ENCODE data around the gene PRND.
"Not testable (repeated sequence)": the region's sequence is repeated elsewhere in the genome, so short reads cannot be mapped to it uniquely, and the experiment has no call there.

PRND gene

DNA sequence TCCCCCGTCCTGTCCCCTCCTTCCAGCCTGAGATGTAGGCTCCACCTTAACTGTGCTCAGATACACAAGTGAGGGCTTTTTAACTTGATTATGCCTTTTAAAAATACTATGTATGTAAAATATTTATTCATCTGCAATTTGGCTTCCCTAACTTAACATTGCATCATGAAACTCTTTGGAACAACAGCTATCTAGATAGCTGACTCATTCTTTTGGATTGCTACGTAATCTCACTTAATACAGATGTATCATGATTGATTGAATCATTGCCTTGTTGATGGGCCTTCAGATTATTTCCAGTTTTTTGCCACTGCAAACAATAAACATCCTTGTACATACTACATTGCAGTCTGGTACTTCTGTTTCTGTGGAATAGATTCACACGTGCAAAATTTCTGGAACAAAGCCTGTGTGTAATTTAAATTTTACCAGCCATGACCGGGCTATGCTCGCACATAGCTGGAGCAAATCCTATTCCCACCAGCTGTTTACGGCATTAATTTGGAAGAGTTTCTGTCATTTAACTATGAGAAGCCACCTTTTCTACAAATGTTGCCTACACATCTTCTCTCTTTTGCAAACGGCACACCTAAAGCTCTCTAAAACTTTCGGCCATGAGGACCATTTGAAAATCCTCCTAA, 6.5 kb downstream of the PRND start:
- no peak for DNase-seq (ENCODE audit: low read depth in 1 of 2, low spot score in 1 of 2)
- no peak for TF ChIP-seq JUND (IDR thresholded peaks at IDR 0.05; ENCODE audit: low read depth)
- in situ Hi-C loops (cut with HindIII; ENCODE audit: low pct_unique_long_range_greater_than_20kb, low sequenced_read_pairs) = no loop called here

GRCh38 chr20:4729265-4729664, 7.6 kb downstream of the PRND start:
- TF ChIP-seq JUND (IDR thresholded peaks at IDR 0.05; ENCODE audit: low read depth) = no peak
- no peak for DNase-seq (ENCODE audit: low read depth in 1 of 2, low spot score in 1 of 2)
- in situ Hi-C loops (cut with HindIII; ENCODE audit: low pct_unique_long_range_greater_than_20kb, low sequenced_read_pairs) = no loop called here

DNA sequence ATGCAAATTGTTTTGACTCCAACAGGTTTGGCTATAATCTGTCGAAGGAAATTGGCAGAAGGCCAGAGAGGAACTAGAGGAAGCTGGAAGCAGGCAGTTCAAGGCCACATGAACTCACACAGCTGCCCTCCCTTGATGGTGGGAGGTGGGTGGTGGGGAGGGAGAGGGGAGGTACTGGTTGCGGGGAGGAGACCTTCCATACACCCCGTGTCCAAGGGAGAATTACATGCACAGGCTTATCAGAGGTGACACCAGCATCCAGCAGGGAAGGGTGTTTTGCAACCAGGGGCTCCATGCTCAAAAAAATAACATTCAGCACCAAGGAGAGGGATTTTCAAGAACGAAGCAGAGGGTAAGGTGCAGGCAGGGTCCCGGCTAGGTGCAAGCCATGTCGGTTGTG, 9.1 kb downstream of the PRND start:
- peak in 1 of 2 experiments; percentile 27 for DNase-seq (ENCODE audit: low read depth in 1 of 2, low spot score in 1 of 2)
- TF ChIP-seq JUND (IDR thresholded peaks at IDR 0.05; ENCODE audit: low read depth) = no peak
- in situ Hi-C loops (cut with HindIII; ENCODE audit: low pct_unique_long_range_greater_than_20kb, low sequenced_read_pairs) = no loop called here

DNA sequence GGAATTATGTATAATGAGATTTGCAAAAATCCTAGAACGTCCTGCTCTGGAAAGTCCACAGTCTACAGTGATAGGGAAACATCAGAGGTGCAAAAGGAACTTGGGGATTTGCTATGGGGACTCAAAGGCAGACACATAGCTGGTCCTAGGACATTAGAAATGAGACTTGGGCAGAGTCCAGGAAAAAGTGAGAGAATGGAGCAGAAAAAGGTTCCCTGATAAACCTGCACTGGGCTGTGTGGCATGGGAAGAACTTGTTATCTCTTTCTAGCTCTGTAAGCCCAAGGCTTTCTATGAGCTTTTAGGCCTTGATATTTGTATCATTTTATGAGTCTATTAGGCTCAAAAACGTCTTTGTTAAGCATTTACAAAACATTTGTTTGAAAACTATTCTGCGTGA, 15.2 kb downstream of the PRND start:
- in situ Hi-C loops (cut with HindIII; ENCODE audit: low pct_unique_long_range_greater_than_20kb, low sequenced_read_pairs) = no loop called here
- no peak for TF ChIP-seq JUND (IDR thresholded peaks at IDR 0.05; ENCODE audit: low read depth)
- no peak for DNase-seq (ENCODE audit: low read depth in 1 of 2, low spot score in 1 of 2)

DNA sequence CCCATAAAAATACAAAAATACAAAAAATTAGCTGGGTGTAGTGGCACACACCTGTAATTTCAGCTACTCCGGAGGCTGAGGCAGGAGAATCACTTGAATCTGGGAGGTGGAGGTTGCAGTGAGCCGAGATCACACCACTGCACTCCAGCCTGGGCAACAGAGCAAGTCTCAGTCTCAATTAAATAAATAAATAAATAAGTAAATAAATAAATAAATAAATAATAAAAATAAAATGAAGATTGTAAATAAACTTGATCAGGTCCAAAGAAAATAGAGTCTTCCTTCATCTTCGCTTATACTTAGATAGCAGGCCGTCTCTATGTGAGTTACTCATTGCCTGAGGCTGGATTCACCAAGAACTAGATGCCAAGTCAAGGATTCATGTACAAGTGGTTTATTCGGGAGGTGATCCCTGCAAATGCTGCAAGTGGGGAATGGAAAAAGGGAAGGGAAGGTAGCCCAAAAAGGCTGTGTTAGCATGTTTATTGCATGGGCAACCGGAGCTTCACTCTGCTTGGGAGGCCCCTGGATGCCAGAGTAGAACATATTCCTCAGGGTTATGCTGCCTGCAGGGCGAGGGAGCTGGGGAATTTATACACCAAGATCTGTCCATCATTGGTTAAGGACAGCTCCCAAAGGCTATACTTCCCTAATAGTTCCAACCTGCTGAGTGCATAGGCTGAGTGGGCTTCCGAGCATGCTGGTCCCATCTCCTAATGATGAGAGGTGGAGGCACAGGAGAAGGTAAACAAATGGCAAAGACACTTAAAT, 16.3 kb downstream of the PRND start:
- TF ChIP-seq JUND (IDR thresholded peaks at IDR 0.05; ENCODE audit: low read depth) = no peak
- in situ Hi-C loops (cut with HindIII; ENCODE audit: low pct_unique_long_range_greater_than_20kb, low sequenced_read_pairs) = no loop called here
- no peak for DNase-seq (ENCODE audit: low read depth in 1 of 2, low spot score in 1 of 2)

DNA sequence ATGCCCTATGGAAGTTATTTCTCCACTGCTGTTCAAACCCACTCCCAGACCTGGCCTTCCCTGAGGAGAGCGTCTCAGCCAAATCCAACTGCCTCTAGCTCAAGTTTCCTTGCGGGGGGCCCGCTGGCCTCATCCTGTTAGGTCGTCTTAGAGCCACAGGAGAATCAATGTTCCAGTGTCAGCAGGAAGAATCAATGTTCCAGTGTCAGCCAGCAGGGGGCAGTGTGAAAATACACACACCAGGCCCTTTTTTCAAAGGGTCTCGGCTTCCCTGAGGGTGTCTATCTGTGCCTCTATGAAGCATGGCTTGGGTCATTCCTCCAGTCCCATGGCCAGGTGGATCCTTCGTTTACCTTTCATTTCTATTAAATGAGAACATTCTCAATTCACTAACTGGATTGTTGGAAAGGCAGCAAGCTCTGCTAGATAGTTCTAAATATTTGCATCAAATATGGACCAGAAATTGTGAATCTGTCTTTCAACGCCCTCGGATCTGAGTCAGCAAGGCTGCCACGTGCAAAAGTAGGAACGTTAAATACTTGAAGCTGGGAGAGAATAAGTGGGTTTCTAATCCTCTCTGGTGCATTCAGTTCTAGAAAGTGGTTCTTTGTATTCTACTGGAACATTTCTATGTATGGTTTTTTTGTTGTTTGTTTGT, 19.2 kb downstream of the PRND start:
- DNase-seq (ENCODE audit: low read depth in 1 of 2, low spot score in 1 of 2) = peak in 1 of 2 experiments; percentile 42
- no peak for TF ChIP-seq JUND (IDR thresholded peaks at IDR 0.05; ENCODE audit: low read depth)
- in situ Hi-C loops (cut with HindIII; ENCODE audit: low pct_unique_long_range_greater_than_20kb, low sequenced_read_pairs) = no loop called here

DNA sequence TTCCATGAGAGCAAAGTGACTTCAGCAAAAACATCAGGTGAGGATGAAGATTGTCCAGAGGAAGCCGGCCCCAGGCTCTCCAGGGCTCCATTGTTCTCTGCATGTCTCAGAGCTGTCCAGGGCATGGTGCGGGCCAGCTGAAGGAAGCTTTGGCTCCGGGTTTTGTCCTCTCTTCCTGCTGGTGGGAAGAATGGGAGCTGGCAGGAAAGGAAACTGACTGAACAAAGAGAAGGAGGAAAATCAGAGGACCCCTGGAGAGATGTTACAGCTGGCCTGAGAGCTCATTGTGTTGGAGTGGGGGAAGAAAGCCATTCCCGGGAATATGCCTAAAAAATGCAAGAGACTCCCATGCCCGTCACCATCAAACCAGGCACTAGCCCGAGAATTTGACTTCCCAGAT, 27.1 kb downstream of the PRND start:
- in situ Hi-C loops (cut with HindIII; ENCODE audit: low pct_unique_long_range_greater_than_20kb, low sequenced_read_pairs) = no loop called here
- TF ChIP-seq JUND (IDR thresholded peaks at IDR 0.05; ENCODE audit: low read depth) = no peak
- DNase-seq (ENCODE audit: low read depth in 1 of 2, low spot score in 1 of 2) = no peak

- DNase-seq (ENCODE audit: low read depth in 1 of 2, low spot score in 1 of 2) = no peak
- TF ChIP-seq JUND (IDR thresholded peaks at IDR 0.05; ENCODE audit: low read depth) = no peak
- in situ Hi-C loops (cut with HindIII; ENCODE audit: low pct_unique_long_range_greater_than_20kb, low sequenced_read_pairs) = no loop called here
These were observed 27.6 kb downstream of the PRND start for GRCh38 chr20:4749326-4749725.

DNA sequence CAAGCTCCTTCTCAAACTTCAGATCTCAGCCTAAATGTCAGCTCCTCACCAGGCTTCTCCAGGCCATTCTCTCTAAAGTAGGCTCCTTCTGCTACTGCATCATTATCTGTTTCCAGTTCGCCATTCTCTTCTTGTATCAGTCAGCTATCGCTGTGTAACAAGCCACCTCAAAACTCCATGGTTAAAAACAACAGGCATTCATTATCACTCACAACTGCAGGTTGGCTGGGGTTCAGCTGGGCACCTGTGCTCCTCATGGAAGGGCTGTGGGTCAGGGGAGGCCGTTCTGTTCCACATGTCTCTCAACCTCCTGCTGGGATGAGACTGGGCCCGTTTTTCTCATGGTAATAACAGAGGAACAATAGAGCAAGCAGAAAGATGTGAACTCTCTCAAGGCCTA, 28.7 kb downstream of the PRND start:
- no peak for DNase-seq (ENCODE audit: low read depth in 1 of 2, low spot score in 1 of 2)
- TF ChIP-seq JUND (IDR thresholded peaks at IDR 0.05; ENCODE audit: low read depth) = no peak
- in situ Hi-C loops (cut with HindIII; ENCODE audit: low pct_unique_long_range_greater_than_20kb, low sequenced_read_pairs) = no loop called here

DNA sequence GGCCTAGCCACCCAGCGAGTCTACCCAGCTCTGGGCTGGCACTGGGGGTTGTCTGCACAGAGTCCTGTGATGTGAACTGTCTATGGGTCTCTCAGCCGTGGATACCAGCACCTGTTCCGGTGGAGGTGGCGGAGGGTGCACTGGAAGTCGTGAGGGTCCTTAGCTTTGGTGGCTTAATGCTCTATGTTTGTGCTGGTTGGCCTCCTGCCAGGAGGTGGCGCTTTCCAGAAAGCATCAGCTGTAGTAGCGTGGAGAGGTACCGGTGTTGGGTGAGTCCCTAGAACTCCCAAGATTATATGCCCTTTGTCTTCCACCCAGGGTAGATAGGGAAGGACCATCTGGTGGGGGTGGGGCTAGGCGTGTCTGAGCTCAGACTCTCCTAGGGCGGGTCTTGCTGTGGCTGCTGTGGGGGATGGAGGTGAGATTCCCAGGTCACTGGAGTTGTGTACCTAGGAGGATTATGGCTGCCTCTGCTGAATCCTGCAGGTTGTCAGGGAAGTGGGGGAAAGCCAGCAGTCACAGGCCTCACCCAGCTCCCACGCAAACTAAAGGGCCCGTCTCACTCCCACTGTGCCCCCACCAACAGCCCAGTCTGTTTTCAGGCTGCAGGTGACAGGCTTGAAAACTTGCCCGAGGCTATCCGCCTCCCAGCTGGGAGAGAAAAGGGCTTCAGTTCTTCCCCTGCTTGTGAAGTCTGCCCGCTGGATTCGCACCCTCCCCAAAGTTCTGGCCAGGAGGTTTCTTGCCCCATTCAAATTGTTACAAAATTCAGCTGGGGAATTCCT, 37.6 kb downstream of the PRND start:
- in situ Hi-C loops (cut with HindIII; ENCODE audit: low pct_unique_long_range_greater_than_20kb, low sequenced_read_pairs) = not testable (repeated sequence)
- DNase-seq (ENCODE audit: low read depth in 1 of 2, low spot score in 1 of 2) = peak in 1 of 2 experiments; percentile 11

DNA sequence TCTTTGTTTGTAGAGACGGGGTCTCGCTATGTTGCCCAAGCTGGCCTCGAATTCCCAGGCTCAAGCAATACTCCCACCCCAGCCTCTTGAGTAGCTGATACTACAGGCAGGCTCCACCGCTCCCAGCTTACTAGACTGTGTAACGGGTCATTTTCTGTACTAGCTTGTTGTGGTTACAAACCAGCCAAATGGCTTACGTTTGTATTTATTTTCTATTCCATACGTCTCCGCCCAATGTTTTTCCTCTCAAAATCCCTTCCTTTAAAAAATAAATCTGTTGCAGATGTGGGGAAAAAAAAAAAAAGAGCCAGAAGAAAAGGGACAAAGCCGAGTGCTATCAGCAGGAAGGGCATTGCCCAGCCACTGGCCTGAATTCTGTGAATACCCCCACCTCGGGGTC, 41.6 kb downstream of the PRND start:
- in situ Hi-C loops (cut with HindIII; ENCODE audit: low pct_unique_long_range_greater_than_20kb, low sequenced_read_pairs) = no loop called here
- no peak for TF ChIP-seq JUND (IDR thresholded peaks at IDR 0.05; ENCODE audit: low read depth)
- DNase-seq (ENCODE audit: low read depth in 1 of 2, low spot score in 1 of 2) = no peak

DNA sequence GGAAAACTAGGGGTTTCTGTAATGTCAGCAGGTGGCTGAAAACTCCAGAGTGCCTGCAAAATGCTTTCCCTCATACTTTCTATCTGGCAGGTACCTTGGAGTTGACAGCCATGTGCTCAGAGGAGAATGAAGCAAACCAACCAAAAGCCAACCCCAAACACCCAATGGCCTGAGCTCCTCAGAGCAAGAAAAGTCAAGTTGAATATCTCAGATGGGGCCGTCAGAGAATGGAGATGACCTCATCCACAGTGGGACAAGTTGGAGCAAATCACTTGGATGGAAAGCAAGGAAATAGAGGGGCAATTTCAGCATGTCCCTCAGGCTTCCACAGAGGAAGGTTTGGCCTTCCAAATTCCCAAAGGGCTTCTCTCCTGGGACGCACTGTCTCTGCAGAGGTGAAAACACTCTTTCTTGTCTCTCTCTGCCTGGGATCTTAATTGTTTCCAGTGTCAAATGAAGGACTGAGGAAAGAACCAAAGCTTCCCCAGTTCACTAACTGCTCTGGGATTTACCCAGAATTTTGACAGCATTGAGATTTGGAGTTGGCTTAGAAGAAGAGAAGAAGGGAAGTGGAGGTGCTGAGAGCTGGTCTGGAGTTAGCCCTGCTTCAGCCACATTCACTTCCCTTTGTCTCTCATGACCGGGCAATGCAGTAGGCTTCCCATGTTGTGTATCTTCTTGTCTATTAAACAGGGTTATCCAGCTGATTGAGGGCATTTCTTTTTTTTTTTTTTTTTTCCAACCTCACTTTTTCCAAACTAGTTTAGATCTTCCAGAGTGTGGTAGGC, 42.2 kb downstream of the PRND start:
- in situ Hi-C loops (cut with HindIII; ENCODE audit: low pct_unique_long_range_greater_than_20kb, low sequenced_read_pairs) = no loop called here
- DNase-seq (ENCODE audit: low read depth in 1 of 2, low spot score in 1 of 2) = no peak
- no peak for TF ChIP-seq JUND (IDR thresholded peaks at IDR 0.05; ENCODE audit: low read depth)

Measured in T47D (cell line).